SK-N-MC (cell line): ENCODE results near the gene LDHD.

Experiments
- EZH2 ChIP-seq: fragments of 200-600 bp; sonication (generic); IDR thresholded peaks from one replicate; pipeline ENCODE4 v1.6.1; 2017; ENCODE audit warnings: antibody characterized with exemption
- POLR2AphosphoS5 ChIP-seq: IDR thresholded peaks from 2 replicates; pipeline ENCODE4 v1.6.1; 2012; ENCODE audit warnings: mild to moderate bottlenecking, low read depth, low read length, borderline replicate concordance

DNA sequence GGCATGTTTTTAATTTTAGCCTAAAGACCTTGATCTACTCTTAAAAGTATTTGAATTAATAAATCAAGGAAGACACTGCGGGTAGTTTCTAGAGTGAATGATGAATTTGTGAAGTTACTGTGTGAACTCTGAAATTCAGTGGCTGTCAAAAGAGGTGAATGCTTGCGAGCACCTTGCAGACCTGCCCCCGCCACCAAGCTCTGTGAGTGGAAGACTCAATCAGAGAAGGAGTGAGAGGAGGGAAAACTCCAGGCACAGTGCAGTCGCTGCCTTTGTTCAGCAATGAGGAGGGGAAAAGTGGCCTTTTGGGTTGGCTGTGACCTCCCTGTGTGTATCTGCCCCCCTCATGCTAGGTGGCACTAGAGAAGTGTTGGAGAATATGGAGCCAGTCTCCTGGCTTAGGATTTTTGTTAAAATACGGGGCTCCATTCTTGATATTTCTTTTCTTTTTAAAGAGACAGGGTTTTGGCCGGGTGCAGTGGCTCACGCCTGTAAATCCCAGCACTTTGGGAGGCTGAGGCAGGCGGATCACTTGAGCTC, 53.0 kb downstream of the LDHD start:
- TF ChIP-seq EZH2 (no peak), POLR2AphosphoS5 (no peak)
